H9 (cell line): ENCODE data around the gene SLCO4A1. TPM values are rescaled to one million over a fixed set of nuclear protein-coding genes. Genes with fewer than 3 reads are reported as not detected.

Source experiments
- DNase-seq: peaks from one replicate; pipeline ENCODE4 v3.0.0-alpha.2; 2017
- H2AFZ ChIP-seq: one replicate; pipeline ENCODE4 v1.6.1; 2013; ENCODE audit warnings: mild to moderate bottlenecking, low read length, control low read depth, moderate library complexity
- H2AK5ac ChIP-seq: 2 replicates; pipeline ENCODE4 v1.6.1; 2013; ENCODE audit warnings: low read length, control low read depth, mixed read lengths; ENCODE audit not compliant: insufficient read length
- H2BK120ac ChIP-seq: one replicate; pipeline ENCODE4 v1.6.1; 2013; ENCODE audit warnings: low read depth, mild to moderate bottlenecking, low read length, control low read depth, inconsistent platforms; ENCODE audit not compliant: poor library complexity, severe bottlenecking
- H2BK12ac ChIP-seq: 2 replicates; pipeline ENCODE4 v1.6.1; 2013; ENCODE audit warnings: low read length, control low read depth, mixed read lengths, low read depth; ENCODE audit not compliant: insufficient read length
- H2BK15ac ChIP-seq: 2 replicates; pipeline ENCODE4 v1.6.1; 2013; ENCODE audit warnings: low read depth, low read length, control low read depth
- H2BK20ac ChIP-seq: one replicate; pipeline ENCODE4 v1.6.1; 2013; ENCODE audit warnings: low read depth, mild to moderate bottlenecking, low read length, control low read depth, inconsistent platforms; ENCODE audit not compliant: poor library complexity, severe bottlenecking
- H2BK5ac ChIP-seq: 2 replicates; pipeline ENCODE4 v1.6.1; 2013; ENCODE audit warnings: low read length, control low read depth, mixed read lengths; ENCODE audit not compliant: insufficient read length
- H3K14ac ChIP-seq: 2 replicates; pipeline ENCODE4 v1.6.1; 2013; ENCODE audit warnings: low read length, control low read depth; ENCODE audit not compliant: insufficient read depth
- H3K18ac ChIP-seq: 2 replicates; pipeline ENCODE4 v1.6.1; 2013; ENCODE audit warnings: low read depth, mild to moderate bottlenecking, mixed read lengths, low read length, control low read depth; ENCODE audit not compliant: insufficient read length
- H3K23ac ChIP-seq: 2 replicates; pipeline ENCODE4 v1.6.1; 2013; ENCODE audit warnings: low read length, control low read depth, mixed read lengths, low read depth; ENCODE audit not compliant: insufficient read length
- H3K23me2 ChIP-seq: 2 replicates; pipeline ENCODE4 v1.6.1; 2013; ENCODE audit warnings: low read depth, mild to moderate bottlenecking, mixed read lengths, low read length, control low read depth; ENCODE audit not compliant: insufficient read length, poor library complexity, severe bottlenecking
- H3K27ac ChIP-seq: 2 replicates; pipeline ENCODE4 v1.5.1; 2013; ENCODE audit warnings: low read length, control low read depth, mixed read lengths, low read depth; ENCODE audit not compliant: insufficient read length
- H3K27me3 ChIP-seq: 2 replicates; pipeline ENCODE4 v1.6.1; 2013; ENCODE audit warnings: low read length, control low read depth, inconsistent platforms; ENCODE audit not compliant: insufficient read depth
- H3K4ac ChIP-seq: 2 replicates; pipeline ENCODE4 v1.6.1; 2013; ENCODE audit warnings: low read depth, mild to moderate bottlenecking, control low read depth, inconsistent platforms, low read length, moderate library complexity
- H3K4me1 ChIP-seq: 2 replicates; pipeline ENCODE4 v1.6.1; 2013; ENCODE audit warnings: low read length, control low read depth, inconsistent platforms; ENCODE audit not compliant: insufficient read depth
- H3K4me2 ChIP-seq: 2 replicates; pipeline ENCODE4 v1.6.1; 2013; ENCODE audit warnings: low read length, control low read depth, mixed read lengths; ENCODE audit not compliant: insufficient read length, insufficient read depth
- H3K56ac ChIP-seq: 2 replicates; pipeline ENCODE4 v1.6.1; 2013; ENCODE audit warnings: low read depth, mild to moderate bottlenecking, mixed read lengths, low read length, control low read depth; ENCODE audit not compliant: insufficient read length
- H3K79me1 ChIP-seq: 2 replicates; pipeline ENCODE4 v1.6.1; 2013; ENCODE audit warnings: low read depth, mild to moderate bottlenecking, moderate library complexity, low read length, control low read depth, inconsistent platforms; ENCODE audit not compliant: insufficient read depth, poor library complexity, severe bottlenecking
- H3K79me2 ChIP-seq: 2 replicates; pipeline ENCODE4 v1.6.1; 2013; ENCODE audit warnings: low read length, control low read depth, inconsistent platforms; ENCODE audit not compliant: insufficient read depth
- H3K9ac ChIP-seq: 2 replicates; pipeline ENCODE4 v1.6.1; 2013; ENCODE audit warnings: low read length, control low read depth, mixed read lengths; ENCODE audit not compliant: insufficient read length; ENCODE audit errors: extremely low read depth
- H3K9me3 ChIP-seq: one replicate; pipeline ENCODE4 v1.6.1; 2013; ENCODE audit warnings: low read depth, low read length, inconsistent platforms; ENCODE audit not compliant: control insufficient read depth
- H3T11ph ChIP-seq: one replicate; pipeline ENCODE4 v1.6.1; 2013; ENCODE audit warnings: mild to moderate bottlenecking, low read length, control low read depth, inconsistent platforms
- H4K20me1 ChIP-seq: one replicate; pipeline ENCODE4 v1.6.1; 2013; ENCODE audit not compliant: control insufficient read depth, insufficient read length, insufficient read depth
- H4K5ac ChIP-seq: 2 replicates; pipeline ENCODE4 v1.6.1; 2013; ENCODE audit warnings: low read depth, mild to moderate bottlenecking, mixed read lengths, low read length, control low read depth; ENCODE audit not compliant: insufficient read length
- H4K8ac ChIP-seq: replicated peaks from 2 replicates; pipeline ENCODE4 v1.6.1; 2013; ENCODE audit warnings: low read length, control low read depth, mixed read lengths, low read depth; ENCODE audit not compliant: insufficient read length
- H4K91ac ChIP-seq: 2 replicates; pipeline ENCODE4 v1.6.1; 2013; ENCODE audit warnings: low read depth, mild to moderate bottlenecking, moderate library complexity, mixed read lengths, low read length, control low read depth; ENCODE audit not compliant: insufficient read length
- H3K27ac Mint-ChIP-seq, 3 experiments: 2 replicates in 2 of 3; 3 replicates in 1 of 3; pipeline ENCODE4 v1.8.0; 2020 to 2021; ENCODE audit warnings: mixed read lengths in 3 of 3, mild to moderate bottlenecking in 1 of 3, moderate library complexity in 1 of 3
- H3K27me3 Mint-ChIP-seq: 2 replicates; pipeline ENCODE4 v1.8.0; 2021; ENCODE audit warnings: low read depth, mild to moderate bottlenecking, moderate library complexity, mixed read lengths
- H3K36me3 Mint-ChIP-seq, 3 experiments: 2 replicates in 2 of 3; 3 replicates in 1 of 3; pipeline ENCODE4 v1.8.0; 2020 to 2021; ENCODE audit warnings: low read depth in 3 of 3, mixed read lengths in 3 of 3; ENCODE audit not compliant: insufficient read depth in 1 of 3
- H3K4me1 Mint-ChIP-seq, 2 experiments: 2 replicates each; pipeline ENCODE4 v1.8.0; 2020; ENCODE audit warnings: mixed read lengths in 2 of 2
- H3K4me3 Mint-ChIP-seq, 2 experiments: 2 replicates in 1 of 2; 3 replicates in 1 of 2; pipeline ENCODE4 v1.8.0; 2020 to 2021; ENCODE audit warnings: mild to moderate bottlenecking in 2 of 2, mixed read lengths in 2 of 2, moderate library complexity in 1 of 2
- H3K9me3 Mint-ChIP-seq, 2 experiments: 2 replicates in 1 of 2; 3 replicates in 1 of 2; pipeline ENCODE4 v1.8.0; 2020; ENCODE audit warnings: mild to moderate bottlenecking in 2 of 2, mixed read lengths in 2 of 2, moderate library complexity in 1 of 2
- WGBS: extraction: QIAGEN DNeasy Blood & Tissue Kit; methylation state at CpG from one replicate; pipeline ENCODE4 v1.1.7; 2013; ENCODE audit warnings: missing lambda C conversion rate, low lambda C conversion rate, mixed read lengths; ENCODE audit not compliant: insufficient read length; ENCODE audit errors: extremely low coverage; 5-methylcytosine and 5-hydroxymethylcytosine counted together
- total RNA-seq: library from RNA; stranded (reverse); gene quantifications from 2 replicates; pipeline ENCODE4 v1.2.1, GENCODE V29; 2021
- TF ChIP-seq, protein P1 (sequence below): fragments of 200-600 bp; sonication (generic); conservative IDR thresholded peaks from 3 replicates; pipeline ENCODE4 v1.8.0; 2021; ENCODE audit warnings: antibody characterized with exemption, mild to moderate bottlenecking

Gene SLCO4A1
- total RNA-seq, 1 experiment from 2014 or later, result 9.4 TPM

DNA sequence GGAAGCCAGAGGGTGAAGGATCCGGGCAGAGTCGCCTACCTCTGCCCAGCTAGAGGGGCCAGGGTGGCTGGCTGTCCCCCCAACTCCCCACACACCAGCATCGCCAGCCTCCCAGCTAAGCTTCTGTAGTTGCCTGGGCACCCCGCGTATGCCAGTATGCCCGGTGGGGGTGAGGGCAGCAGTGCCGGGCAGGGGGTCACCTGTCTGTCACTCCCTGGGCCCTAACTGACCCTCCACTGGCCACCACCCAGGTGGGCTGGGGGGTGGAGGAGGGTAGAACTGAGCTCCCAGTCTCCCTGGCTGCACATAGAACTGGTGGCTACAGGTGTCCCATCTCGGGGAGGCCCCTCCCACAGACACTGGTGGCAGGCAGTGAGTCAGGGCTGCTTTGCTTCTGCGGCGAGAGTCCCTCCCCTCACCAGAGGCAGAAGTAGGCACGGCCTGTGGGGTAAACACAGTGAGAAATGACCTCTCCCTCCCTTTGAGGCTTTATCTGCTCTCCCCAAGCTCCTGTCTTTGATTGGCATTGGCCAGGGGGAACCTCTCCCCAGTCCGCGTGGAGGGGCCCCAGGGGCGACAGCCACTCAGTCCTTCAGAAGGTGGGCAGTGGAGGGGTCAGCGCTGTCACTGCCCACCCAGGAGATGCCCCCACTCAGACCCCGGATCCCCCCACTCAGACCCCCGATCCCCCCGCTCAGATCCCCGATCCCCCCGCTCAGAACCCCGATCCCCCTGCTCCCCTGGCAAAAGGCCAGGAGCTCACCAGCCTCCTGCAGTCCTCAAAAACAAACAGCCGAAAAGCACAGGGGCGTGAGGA is 68.8 kb downstream of the SLCO4A1 start:
- H2BK15ac ChIP-seq, result no peak overlapping the region
- no peak overlapping the region for H3K27ac ChIP-seq
- no peak overlapping the region for H2AK5ac ChIP-seq
- H3K23ac ChIP-seq, result no peak overlapping the region
- no peak overlapping the region for H4K8ac ChIP-seq
- no peak overlapping the region for H2BK12ac ChIP-seq
- no peaks in the 10 kb centered on the region for H3K79me1 ChIP-seq
- Mint-ChIP-seq H3K4me1 (peaks cover 5 to 12% of the 10 kb centered on the region in 2 experiments), H3K4me3 (no peak overlapping the region), H3K27ac (no peak overlapping the region), H3K27me3 (peaks cover 83% of the 10 kb centered on the region), H3K36me3 (no peaks in the 10 kb centered on the region), H3K9me3 (peaks cover 0 to 2% of the 10 kb centered on the region in 2 experiments; a peak in 1 of 5 replicates)
- TF ChIP-seq, protein P1, sequence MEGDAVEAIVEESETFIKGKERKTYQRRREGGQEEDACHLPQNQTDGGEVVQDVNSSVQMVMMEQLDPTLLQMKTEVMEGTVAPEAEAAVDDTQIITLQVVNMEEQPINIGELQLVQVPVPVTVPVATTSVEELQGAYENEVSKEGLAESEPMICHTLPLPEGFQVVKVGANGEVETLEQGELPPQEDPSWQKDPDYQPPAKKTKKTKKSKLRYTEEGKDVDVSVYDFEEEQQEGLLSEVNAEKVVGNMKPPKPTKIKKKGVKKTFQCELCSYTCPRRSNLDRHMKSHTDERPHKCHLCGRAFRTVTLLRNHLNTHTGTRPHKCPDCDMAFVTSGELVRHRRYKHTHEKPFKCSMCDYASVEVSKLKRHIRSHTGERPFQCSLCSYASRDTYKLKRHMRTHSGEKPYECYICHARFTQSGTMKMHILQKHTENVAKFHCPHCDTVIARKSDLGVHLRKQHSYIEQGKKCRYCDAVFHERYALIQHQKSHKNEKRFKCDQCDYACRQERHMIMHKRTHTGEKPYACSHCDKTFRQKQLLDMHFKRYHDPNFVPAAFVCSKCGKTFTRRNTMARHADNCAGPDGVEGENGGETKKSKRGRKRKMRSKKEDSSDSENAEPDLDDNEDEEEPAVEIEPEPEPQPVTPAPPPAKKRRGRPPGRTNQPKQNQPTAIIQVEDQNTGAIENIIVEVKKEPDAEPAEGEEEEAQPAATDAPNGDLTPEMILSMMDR, result no peak
- no peak overlapping the region for H2BK5ac ChIP-seq
- peaks cover 12% of the 10 kb centered on the region; the same call in 1 of the 2 replicates for H3K27me3 ChIP-seq
- no peak overlapping the region for H4K5ac ChIP-seq
- H3T11ph ChIP-seq, result no peak overlapping the region
- H4K91ac ChIP-seq, result no peak overlapping the region
- H2BK20ac ChIP-seq, result no peak overlapping the region
- H3K9ac ChIP-seq, result no peak overlapping the region
- H3K14ac ChIP-seq, result no peak overlapping the region
- H4K20me1 ChIP-seq, result peaks cover 6% of the 10 kb centered on the region
- H2BK120ac ChIP-seq, result no peak overlapping the region
- no peaks in the 10 kb centered on the region for H3K9me3 ChIP-seq
- no peak overlapping the region for H3K4ac ChIP-seq
- no CpG with 5 or more reads among the region's 23 CpGs for WGBS
- H3K4me2 ChIP-seq, result no peak overlapping the region
- no peak for DNase-seq
- peaks cover 15% of the 10 kb centered on the region for H3K23me2 ChIP-seq
- H3K79me2 ChIP-seq, result no peaks in the 10 kb centered on the region
- H2AFZ ChIP-seq, result no peak overlapping the region
- no peak overlapping the region for H3K18ac ChIP-seq
- no peak overlapping the region for H3K56ac ChIP-seq
- no peaks in the 10 kb centered on the region for H3K4me1 ChIP-seq
